ENCODE measurements around the gene KIF1A. TPM values are rescaled to one million over a fixed set of nuclear protein-coding genes. Genes with fewer than 3 reads are reported as not detected.

The KIF1A gene
- total and polyA plus RNA-seq, 2 donors (not counting 3 experiments of a cell fraction or from before 2014, with no cell fraction given): 0.11 to 0.64 TPM

- intact Hi-C loops (cut with micrococcal nuclease) (no loop called here), dilution Hi-C loops (cut with MboI; ENCODE audit: extremely low pct_ligation_motif_present, low sequenced_read_pairs) (no loop called here)
- no peaks in the 10 kb centered on the region for H4K20me1 ChIP-seq (replicated peaks; ENCODE audit: control insufficient read depth, extremely low read depth, insufficient read depth, low read length)
- H3K4me2 ChIP-seq (ENCODE audit: insufficient read depth, low read length): no peak overlapping the region
- no peak overlapping the region for H3K9ac ChIP-seq (replicated peaks; ENCODE audit: extremely low read depth, insufficient read depth, low read length)
- ChIA-PET CTCF (no interaction called here), POLR2A (no interaction called here)
- no peaks in the 10 kb centered on the region for H3K36me3 ChIP-seq (ENCODE audit: control insufficient read depth in 2 of 2, extremely low read depth in 1 of 2, insufficient read depth in 2 of 2, low read length in 2 of 2)
- H3K27me3 ChIP-seq (ENCODE audit: control insufficient read depth in 2 of 2, insufficient read depth in 2 of 2, low read length in 2 of 2): no peaks in the 10 kb centered on the region
- H3K27ac ChIP-seq (ENCODE audit: insufficient read depth, low read depth, low read length): no peak overlapping the region
- H2AFZ ChIP-seq (ENCODE audit: low read depth, low read length): no peak overlapping the region
- no TSS peak for BruUV-seq (replicated peaks)
- no peaks in the 10 kb centered on the region for H3K4me1 ChIP-seq (ENCODE audit: control insufficient read depth, extremely low read depth, insufficient read depth, low read length)
- FAIRE-seq: no peak
- no peaks in the 10 kb centered on the region for H3K79me2 ChIP-seq (ENCODE audit: control insufficient read depth, insufficient read depth, low read length)
- DNase-seq (ENCODE audit: low read depth, low spot score): no peak
- TF ChIP-seq MAX (IDR thresholded peaks at IDR 0.05; ENCODE audit: insufficient read depth, insufficient read length): no peak
- no peak for TF ChIP-seq CTCF (IDR thresholded peaks at IDR 0.05; ENCODE audit: extremely low read depth in 1 of 2, insufficient read depth in 1 of 2, low read depth in 1 of 2, low read length in 2 of 2)
- no peak for TF ChIP-seq POLR2AphosphoS5 (IDR thresholded peaks at IDR 0.05; ENCODE audit: insufficient read depth, low read depth, low read length)
- TF ChIP-seq EZH2 (IDR thresholded peaks at IDR 0.05; ENCODE audit: borderline replicate concordance, low read depth, low read length, severe bottlenecking): no peak
- no peak for TF ChIP-seq JUN (IDR thresholded peaks at IDR 0.05; ENCODE audit: borderline replicate concordance, insufficient read depth, insufficient read length, low read depth)
- TF ChIP-seq GATA2 (IDR thresholded peaks at IDR 0.05; ENCODE audit: insufficient read depth, insufficient read length, low read depth, low read length): no peak
- TF ChIP-seq POLR2A (IDR thresholded peaks at IDR 0.05; ENCODE audit: low read depth, low read length): no peak
- no peak for TF ChIP-seq MYC (IDR thresholded peaks at IDR 0.05; ENCODE audit: low read depth, low read length)
- no peak for TF ChIP-seq FOS (IDR thresholded peaks at IDR 0.05; ENCODE audit: borderline replicate concordance, insufficient read depth, low read length)
- H3K9me1 ChIP-seq (replicated peaks; ENCODE audit: control insufficient read depth, extremely low read depth, insufficient read depth, low read length): no peaks in the 10 kb centered on the region
- H3K4me3 ChIP-seq (replicated peaks in 1 of 3; ENCODE audit: insufficient read depth in 1 of 3, low read depth in 1 of 3, low read length in 3 of 3): no peak overlapping the region
- H3K9me3 ChIP-seq (replicated peaks; ENCODE audit: control insufficient read depth, insufficient read depth, low read length): no peaks in the 10 kb centered on the region
Measured at GRCh38 chr2:240782886-240783818, 36.9 kb downstream of the KIF1A start.

Measured in endothelial cell of umbilical vein (primary cell).